Occipital lobe (tissue), 2 donors: ENCODE data around the gene GUCY1B1. TPM values are rescaled to one million over a fixed set of nuclear protein-coding genes. Genes with fewer than 3 reads are reported as not detected.

Experiments
- DNase-seq: peaks from one replicate; lab custom pipeline; 2025; lab: John Stamatoyannopoulos, UW
- total RNA-seq: library from RNA; depleted of rRNA; stranded (reverse); fragments of >200 nt; gene quantifications from one replicate; pipeline ENCODE4 v1.2.3, GENCODE V29; 2014

The GUCY1B1 gene
- total RNA-seq, 1 donor from 2014 or later: 60.8 TPM

DNA sequence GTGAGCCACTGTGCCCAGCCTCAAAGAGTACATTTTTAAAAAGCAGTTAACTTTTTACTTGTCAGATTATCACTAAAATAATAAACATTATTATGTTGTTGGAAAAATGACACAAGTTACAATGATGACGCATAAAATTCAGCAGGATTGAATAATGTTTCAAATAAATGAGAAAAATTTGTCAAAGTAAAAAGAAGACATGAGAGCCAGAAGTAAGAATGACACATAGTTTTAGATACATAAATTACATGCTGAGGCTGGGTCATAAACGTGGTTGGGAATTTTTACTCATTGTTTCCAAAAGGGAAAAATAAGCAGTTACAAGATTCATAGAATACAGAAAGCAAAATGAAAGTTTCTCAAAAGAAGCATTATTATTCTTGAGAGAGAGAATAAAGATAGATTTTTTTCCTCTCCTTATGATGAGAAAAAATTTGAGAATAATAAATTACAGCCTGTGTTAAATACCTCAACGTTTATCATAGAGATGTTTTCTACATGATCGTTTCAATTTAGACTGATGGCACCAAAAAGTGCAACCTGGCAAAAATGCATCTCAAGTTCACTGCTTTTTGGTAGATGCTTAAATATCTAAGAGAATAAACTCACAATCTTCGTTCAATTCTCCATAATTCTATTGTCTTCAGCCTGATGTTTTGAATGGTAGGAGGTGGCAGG, 40.4 kb downstream of the GUCY1B1 start:
- DNase-seq: no peak

- DNase-seq: no peak
These were observed 40.9 kb downstream of the GUCY1B1 start for GRCh38 chr4:155799794-155800123.

- no peak for DNase-seq
These were observed 42.0 kb downstream of the GUCY1B1 start for GRCh38 chr4:155800685-155801343.

GRCh38 chr4:155802190-155802959, 43.6 kb downstream of the GUCY1B1 start:
- no peak for DNase-seq

DNA sequence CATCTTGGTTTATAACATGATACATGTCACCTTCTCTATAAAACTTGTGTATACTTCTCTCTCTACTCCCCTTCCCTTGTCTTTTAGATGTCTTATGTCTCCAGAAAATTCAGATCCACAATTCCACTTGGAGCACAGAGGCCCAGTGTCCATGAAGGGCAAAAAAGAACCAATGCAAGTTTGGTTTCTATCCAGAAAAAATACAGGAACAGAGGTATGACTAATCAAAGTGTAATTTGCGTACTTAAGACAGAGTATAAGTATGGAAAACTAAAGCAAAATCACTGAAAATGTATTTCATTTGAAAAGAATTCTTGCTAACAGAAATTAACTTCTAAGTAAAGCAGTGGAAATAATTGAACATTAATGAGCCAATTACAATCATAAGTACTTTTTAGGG, 46.2 kb downstream of the GUCY1B1 start:
- no peak for DNase-seq

DNA sequence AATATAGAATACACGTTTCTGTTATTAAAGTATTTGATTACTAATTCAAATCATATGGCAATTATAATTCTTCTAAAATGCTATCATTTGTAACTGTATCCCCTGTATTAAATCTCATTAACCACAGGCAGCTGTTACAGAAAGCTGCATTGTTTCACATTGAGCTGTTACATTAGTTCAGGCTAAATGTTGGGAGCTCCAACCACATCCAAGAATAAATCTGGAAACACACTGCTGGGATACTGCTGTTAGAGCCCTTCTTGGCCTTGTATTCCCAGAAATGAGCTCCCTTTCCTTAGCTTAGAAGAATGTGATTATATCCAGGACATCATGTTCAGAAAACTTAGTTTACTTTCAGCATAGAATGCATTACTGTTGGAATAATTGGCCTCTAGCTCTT, 48.2 kb downstream of the GUCY1B1 start:
- no peak for DNase-seq

DNA sequence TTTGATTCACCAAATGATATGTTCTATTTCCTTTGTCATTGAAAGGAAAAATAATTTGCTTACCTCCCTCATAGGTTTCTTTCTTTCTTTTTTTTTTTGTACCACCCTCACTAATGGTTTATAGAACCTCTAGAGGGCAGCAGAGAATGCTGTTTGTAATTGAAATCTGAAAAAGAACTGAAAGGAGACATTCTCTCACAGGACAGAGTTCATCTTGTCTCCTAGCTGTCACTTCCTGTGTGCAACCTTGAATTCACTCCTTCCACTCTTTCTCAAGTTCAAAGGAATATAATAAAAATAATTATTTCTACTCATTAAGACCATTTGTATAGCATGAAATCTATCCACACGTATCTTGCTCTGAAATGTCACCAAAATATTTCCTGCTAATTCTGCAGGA, 51.0 kb downstream of the GUCY1B1 start:
- DNase-seq: no peak

DNA sequence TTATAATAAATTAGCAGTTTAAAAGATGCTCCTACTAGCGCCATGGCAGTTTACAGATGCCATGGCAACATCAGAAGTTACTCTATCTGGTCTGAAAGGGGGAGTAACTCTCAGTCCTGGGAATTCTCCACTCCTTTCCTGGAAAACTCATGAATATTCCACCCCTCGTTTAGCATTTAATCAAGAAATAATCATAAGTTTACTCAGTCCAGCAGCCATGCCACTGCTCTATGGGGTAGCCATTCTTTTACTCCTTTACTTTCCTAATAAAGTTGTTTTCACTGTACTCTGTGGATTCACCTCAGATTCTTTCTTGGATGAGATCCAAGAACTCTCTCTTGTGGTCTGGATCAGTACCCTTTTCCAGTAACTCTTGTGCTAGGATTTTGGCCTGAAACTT, 52.3 kb downstream of the GUCY1B1 start:
- DNase-seq: no peak

GRCh38 chr4:155818639-155819038, 59.8 kb downstream of the GUCY1B1 start:
- DNase-seq: no peak

- DNase-seq: no peak
These were observed 60.2 kb downstream of the GUCY1B1 start for GRCh38 chr4:155819066-155819465.

DNA sequence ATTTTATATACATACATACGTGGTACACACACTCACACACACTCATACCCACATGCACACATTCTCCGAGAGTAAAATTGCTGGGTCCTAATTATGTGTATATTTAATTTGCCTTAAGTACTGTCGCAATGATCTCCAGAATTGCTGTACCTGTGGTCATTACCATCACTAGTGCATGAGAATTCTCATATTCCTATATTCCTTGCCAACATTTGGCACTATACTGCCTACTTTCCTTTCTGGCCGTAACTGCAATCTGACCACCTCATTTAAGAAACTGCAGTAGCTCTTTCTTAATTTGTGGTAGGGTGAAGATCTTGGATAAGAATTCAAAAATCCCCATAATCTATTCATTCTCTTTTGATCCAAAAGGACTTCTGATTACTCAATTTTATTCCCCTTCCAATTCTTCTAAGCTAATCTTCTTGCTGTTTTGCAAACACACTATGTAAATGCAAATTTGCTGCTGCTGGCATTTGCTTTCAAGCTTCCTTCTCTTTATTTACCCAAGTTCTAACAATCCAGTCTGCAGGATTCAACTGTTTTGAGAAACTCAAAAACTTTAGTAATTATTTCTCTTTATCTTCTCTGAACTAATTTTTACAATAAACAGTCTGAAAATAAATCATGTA, 62.2 kb downstream of the GUCY1B1 start:
- no peak for DNase-seq

DNA sequence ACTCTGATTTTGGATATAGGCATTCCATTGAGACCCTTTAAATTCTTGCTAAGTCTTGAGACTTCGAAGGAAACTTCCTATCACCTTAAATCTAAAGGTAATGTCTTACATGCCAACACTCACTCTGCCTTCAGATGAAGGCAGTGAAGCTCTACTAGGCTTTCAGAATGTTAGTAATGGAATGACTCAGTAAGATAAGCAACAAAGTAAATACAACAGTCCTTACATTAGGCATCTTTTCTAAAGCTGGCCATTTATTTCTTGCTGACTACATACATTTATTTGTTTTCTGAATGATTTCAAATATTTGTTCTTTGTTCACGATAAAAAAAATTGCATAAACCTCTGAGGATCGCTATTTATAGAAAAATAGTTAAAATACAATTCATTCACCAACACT, 63.8 kb downstream of the GUCY1B1 start:
- DNase-seq: no peak

DNA sequence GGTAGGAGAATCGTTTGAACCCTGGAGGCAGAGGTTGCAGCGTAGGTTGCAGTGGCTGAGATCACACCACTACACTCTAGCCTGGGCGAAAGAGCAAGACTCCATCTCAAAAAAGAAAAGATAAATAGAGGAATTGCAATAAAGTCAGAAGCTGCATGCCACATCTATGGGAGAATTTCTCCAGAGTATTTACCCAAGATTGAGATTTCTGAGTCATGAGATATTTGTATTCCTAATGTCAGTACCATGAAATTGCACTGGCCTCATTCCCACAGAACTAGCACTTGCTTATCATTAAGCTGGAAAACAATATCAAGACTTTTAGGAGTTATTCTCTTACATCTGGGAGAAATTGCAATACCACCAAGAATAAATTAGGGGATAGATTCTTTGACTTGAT, 69.8 kb downstream of the GUCY1B1 start:
- DNase-seq: no peak

GRCh38 chr4:155832664-155833063, 73.8 kb downstream of the GUCY1B1 start:
- no peak for DNase-seq

DNA sequence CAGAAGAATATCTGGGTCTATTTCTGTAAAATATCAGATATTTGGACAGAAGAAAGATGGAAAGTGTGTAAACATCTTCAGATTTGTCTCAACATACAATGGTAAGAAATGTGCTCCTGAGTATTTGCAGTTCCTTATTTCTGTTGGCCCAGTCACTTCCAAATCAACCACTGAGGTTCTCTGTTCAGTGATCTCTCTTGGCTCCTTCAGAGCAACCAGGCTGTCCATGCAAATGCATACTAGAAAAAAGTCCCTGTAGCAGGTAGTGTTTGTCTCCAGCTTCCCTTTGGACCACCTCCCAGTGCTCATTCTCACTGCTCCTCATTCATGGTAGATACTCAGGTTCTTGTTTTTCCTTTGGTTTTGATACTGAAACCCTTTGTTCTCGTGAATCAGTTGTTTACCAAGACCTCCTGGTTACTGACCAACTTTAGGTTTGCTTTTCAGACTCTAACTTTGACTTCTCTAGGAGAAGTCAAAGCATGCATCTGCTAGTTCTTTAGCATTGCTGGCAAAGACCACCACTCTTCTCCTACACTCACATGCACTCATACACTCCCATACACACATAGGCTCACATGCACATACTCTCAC, 78.5 kb downstream of the GUCY1B1 start:
- no peak for DNase-seq

DNA sequence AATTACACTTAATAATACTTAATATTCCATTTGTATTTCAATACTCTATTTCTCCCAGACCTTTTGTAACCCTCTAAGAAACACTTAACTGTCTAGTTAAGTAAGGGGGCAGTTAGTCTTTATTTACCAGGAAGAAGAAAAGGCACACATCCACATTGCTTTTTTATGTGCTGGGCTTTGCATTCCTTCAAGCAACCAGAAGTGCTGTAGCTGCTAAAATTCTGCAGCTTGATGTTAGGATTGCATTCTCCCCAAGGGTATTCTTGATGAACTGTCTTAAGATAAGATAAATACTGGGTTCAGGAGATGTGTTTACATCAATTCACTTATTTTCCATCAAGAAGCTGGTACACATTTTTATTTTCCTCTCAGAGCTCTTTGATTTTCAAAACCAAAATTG, 83.3 kb downstream of the GUCY1B1 start:
- DNase-seq: no peak

DNA sequence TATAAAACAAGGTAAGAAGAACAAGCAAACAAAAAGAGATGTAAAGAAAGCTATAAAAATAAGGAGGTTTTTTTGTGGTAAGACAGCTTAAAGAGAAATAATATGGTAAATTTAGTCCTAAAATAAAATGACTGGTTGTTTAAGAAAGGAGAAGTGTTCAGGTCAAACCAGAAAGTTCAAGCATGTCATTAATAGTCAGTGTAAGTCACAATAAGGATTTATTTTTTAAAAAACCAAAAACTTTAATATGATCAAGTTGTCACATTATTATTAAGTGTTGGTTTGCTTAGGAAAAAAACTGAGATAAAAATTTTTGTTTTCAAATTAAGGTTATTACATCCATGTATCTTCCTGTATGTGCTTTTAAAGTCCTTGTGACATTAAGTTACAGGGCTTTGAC, 88.1 kb downstream of the GUCY1B1 start:
- no peak for DNase-seq

DNA sequence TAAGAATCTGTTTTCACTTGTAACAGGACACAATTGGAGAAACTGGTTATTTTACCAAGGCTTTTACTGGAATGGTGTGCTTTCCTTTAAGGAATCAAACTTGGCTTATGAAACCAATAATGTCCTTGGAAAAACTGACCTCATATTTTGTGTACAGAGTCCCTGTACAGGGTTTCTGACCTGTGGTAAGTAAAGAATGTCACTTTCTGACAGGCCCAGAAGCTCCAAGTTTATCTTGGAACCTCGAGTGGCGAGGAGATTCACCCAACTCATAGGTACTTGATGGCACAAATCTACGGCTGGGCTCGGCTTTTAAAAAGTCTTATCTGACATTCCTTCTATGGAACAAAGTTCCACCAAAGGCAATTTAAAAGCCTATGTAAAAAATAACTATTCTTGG, 90.2 kb downstream of the GUCY1B1 start:
- no peak for DNase-seq

GRCh38 chr4:155853189-155853588, 94.4 kb downstream of the GUCY1B1 start:
- no peak for DNase-seq

DNA sequence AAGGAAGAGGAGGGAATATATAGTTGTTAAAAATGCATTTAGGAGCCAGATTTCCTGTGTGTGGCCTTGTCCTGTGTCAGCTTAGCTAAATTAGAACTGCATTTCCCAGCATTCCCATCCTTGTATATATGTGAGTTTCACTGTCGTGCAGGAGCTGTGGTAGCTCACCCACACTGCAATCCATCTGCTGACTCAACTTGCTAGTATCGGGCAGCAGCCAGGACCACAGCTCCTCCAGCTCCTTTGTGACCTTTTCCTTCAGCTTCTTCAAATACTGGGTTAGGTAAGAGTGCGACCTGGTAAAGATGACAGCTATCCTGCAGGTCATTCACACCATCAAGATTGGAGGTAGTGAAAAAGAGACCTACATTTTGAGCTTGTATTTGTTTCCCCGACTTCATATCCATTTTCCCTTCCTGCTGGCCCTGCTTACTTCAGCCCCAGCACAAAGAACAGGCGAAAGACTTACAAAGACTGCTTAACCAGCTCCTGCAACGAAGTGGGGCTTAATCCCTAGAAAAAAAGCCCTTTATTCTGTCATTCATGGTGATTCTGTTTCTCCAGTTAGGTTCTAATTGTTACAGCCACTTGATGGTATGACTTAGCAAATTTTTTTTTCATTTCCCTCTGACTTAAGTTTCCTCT, 95.9 kb downstream of the GUCY1B1 start:
- DNase-seq: no peak

- DNase-seq: no peak
These were observed 97.1 kb downstream of the GUCY1B1 start for GRCh38 chr4:155855897-155856296.
